Caki2 (cell line): ENCODE measurements around the gene CCN2. TPM values are rescaled to one million over a fixed set of nuclear protein-coding genes. Genes with fewer than 3 reads are reported as not detected.

Source experiments
- DNase-seq: peaks from one replicate; pipeline ENCODE4 v3.0.0-alpha.2; 2015; ENCODE audit warnings: low read depth
- in situ Hi-C: cut with HindIII; loops from 2 replicates; pipeline ENCODE4 v1.10.0; 2016; ENCODE audit warnings: low sequenced_read_pairs, low pct_unique_long_range_greater_than_20kb, mixed read lengths
- total RNA-seq: library from RNA; depleted of rRNA; stranded (reverse); fragments of >200 nt; shearing (Covaris generic); gene quantifications from 2 replicates; pipeline ENCODE4 v1.2.3, GENCODE V29; 2014; ENCODE audit warnings: low replicate concordance

Gene CCN2
- total RNA-seq, 1 experiment from 2014 or later = 157 TPM

DNA sequence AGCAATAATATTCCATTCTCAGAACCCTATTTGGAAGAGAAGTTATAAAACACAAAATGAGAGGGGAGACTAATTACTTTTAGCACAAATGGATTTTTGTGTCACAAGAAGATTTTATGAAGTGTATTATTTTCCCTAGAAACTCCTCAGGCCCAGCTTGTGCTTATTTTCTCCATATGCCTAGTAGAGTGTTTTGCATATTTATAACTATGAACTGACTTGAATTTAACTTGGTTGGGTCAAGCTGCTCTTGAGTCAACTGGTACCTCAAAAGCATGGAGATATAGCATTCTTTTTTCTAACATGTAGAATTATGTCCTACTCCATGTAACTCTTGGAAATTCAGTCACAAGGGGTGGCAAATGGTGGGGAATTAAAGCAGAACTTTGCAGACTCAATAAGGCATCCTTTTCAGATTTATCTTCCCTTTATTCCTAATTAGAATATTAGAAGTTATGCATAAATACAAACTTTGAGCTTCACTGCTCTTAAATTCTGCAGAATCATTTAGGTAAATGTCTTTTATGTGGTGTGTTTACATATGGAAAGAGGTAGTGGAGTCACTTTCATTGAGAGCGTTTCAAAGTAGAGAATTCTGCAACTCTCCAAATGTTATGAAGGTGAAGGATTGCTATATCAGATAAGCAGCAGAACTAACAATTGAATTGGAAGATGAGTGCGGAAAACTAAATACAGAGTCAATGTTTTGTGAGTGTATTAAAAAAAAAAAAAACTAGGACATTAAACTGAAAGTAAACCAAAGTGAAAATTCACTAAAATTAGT, 19.1 kb upstream of the CCN2 start:
- in situ Hi-C loops = no loop called here
- DNase-seq = no peak

DNA sequence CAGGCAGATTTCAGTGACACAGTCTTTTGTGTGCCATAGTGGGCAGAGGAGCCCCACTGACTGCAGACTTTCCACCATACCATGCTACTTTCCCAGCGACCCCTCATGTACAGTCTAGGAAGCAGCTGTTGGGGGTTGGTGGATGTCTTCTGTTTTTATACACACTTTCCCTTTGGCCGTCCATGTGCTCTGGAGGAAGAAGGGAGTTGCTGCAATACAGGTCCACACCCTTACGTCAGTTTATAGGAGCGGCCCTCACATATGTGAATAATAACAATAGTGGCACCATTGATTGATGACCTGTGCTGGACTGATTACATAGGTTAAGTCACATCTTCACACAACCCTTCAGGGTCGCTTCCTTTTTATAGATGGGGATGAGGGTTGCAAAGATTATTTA, 17.5 kb upstream of the CCN2 start:
- DNase-seq = no peak
- in situ Hi-C loops = no loop called here

DNA sequence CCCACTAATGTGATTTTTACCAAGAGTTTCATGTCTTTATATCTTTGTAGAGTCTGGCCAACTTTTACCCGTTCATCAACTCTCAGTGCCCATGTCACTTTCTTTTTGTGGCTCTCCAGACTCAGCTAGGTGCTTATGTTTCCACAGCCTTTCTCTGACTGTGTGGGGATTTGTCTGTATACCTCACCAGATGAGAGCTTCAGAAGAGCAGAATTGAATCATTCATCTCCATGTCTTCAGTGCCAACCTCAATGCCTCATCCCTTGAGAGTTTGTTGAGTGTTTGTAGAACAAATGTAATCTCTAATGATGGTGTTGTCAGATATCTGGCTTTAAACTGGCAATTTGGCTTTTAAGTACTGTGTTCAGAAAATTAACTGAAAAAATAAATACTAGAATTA, 16.8 kb upstream of the CCN2 start:
- no peak for DNase-seq
- in situ Hi-C loops = no loop called here

DNA sequence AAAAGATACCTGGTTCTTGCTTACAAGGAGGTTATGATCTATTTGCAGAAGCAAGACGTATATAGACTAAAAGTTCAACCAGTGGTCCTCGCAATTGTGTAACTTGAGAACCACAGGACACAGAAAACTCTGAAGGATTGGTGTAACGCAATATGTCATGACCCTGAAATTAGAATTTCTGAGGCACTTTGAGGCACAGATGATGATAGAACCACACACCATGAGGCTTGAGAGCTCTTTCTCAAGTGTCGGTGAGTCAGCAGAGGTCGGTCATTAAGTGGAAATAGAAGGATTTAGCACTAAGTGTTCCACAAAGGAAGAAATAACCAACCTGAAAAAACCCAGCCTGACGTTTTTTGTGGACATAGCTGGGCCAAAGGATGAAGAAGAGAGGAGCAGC, 15.3 kb upstream of the CCN2 start:
- no peak for DNase-seq
- in situ Hi-C loops = no loop called here

DNA sequence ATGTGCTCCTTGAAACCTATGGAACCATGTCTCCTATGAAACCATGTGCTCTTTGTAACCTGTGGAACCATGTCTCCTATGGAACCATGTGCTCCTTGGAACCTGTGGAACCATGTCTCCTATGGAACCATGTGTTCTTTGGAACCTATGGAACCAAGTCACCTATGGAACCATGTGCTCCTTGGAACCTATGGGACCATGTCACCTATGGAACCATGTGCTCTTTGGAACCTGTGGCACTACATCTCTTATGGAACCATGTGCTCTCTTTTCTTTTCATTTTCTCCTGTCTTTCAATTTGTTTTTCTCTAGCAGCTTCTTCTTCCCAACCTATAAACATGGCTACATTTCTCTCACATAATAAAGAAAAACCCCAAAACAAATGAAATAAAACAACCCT, 11.9 kb upstream of the CCN2 start:
- DNase-seq = no peak
- in situ Hi-C loops = no loop called here

DNA sequence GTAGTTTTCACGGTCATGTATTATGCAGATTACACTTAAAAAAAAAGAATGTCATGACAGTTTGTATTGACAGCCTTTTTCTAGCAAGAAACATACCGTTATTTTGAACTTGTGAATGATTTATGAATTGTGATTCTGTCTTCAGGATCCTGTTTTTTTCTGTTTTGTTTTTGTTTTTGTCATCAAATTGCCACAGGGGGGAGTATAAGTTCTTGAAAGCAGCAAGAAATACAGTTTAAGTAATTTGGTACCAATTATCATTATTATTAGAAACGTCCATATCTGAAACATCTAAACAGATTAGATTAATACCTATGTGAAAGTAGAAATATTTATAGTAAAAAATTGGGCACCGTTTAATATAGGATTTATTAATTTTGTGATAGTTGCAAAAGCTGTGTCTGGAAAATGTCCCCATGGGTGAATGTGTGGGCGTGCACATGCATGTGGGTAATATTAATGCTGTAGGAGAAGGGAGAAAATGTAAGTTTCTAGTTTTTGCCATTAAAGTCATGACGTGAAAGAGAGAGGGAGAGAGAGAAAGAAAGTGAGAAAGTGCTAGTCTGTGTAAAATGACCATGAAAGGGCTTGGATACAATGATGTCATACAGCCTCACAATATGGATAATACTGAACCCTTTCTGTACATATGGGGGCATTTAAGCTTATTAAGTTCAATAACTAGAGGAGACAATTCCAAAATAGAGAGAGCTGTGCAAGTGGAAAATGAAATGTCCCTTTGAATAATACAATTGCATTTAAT, 9.4 kb upstream of the CCN2 start:
- DNase-seq = no peak
- in situ Hi-C loops = no loop called here

DNA sequence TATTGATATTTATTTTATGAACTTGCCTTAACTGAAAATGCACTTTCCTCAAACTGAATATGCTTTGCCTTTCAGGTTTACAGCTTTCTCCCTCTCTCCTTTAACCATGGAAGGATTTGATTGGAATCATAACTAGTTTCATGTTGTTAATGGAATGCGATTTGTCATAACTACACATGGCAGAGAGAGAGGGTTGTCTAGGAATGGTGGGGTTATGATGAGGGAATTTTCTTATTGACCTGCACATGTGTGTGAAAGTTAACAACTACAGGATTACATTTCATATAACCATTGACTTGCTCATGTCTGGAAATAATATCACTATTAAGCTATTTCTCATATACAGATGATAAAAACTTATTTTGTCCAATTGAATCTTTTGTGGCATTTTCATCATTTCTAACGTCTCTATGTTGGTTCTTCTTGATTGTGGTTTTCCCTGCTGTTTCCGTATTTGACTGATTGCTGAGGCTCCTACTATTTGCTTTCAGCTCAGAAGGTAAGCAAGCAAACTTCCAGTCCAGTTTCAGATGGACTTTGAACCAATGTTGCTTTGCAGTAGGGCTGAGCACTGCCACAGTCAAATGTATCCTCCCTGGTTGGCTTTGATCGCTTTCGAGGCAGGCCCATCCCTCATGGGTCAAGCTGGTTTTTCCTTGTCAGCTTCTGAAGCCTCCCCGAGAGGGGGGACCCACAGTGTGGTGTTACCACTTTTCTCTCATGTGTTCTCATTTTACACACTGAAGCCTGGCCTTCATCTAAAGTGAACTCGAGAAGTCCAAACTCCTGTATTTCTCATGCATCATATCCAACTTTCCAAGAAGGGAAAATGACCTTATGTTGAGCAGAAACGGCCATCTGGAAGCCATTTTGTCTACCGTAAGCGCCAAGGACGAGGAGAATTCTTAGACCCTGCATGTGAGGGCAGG, 7.6 kb upstream of the CCN2 start:
- in situ Hi-C loops = no loop called here
- no peak for DNase-seq

DNA sequence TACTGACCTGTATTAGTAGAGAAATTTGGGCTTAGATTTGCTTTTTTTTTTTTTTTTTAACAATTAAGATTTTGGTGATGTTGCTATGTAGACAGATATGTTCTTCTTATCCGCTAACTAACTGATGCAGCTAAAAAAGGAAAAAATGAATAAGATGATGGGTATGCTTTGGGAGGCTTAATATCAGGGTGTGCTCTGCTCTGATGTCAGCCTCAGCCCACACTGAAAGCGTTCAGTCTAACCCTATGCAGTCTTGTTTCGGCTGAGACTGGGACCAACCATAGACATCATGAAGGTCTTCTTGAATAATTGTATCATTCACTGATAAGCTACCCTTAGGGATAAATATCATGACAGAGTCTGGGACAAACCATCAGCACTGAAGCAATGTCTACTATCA, 6.9 kb upstream of the CCN2 start:
- DNase-seq = no peak
- in situ Hi-C loops = no loop called here

DNA sequence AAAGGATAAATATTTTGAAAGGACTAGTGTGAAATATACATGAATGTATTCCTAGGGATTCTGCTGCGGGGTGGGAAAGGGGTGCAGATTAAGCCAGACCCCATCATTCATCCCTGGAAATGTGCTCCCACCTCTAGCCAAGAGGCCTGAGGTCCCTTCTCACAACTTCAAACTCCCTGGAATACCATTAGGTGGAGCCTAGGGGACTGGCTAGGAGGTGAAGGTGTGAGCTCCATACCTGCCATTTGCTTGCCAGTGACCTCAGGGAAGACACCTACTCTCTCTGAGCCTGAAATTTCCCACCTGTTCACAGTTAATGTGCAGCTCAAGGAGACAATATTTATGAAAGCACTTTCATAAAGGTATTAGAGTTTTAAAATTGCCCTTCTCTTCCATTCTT, 4.7 kb upstream of the CCN2 start:
- in situ Hi-C loops = no loop called here
- no peak for DNase-seq

DNA sequence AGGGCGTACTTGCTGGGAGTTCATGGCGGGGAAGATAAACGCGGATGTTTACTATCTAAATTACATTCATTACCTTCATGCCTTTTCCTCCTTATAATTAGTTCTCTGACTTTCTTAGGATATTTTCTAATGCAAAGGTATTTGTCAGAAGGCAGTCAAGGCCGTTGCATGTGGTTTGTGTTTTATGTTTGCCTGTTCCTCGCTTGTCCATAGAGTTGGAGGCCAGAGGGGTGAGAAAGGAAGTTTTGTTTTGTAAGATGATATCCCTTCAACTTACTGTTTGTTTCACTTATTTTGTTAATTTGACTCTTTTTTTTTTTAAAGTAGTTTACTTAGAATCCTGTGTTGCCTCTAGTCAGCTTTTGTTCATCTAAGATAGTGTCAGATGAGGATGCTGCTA, 4.0 kb upstream of the CCN2 start:
- in situ Hi-C loops = no loop called here

DNA sequence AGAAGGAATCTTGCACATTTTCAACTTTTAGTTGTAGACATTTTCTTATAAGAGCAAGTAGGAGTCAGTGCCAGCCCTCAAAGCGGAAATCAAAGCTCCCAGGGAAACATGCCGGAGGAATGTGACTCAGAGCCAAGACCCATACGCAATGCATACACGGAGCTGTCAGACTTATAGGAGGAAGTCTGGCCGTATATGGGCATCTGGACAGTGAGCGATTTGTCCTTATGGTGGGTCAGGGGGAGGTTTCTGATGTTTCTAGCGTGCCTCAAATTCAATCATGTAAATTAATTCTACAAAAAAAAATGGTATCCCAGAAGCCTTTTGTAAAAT, 3.6 kb upstream of the CCN2 start:
- in situ Hi-C loops = no loop called here
- DNase-seq = peak; percentile 57

More for the DNA sequence above, 4.0 kb upstream of the CCN2 start:
- DNase-seq = no peak

DNA sequence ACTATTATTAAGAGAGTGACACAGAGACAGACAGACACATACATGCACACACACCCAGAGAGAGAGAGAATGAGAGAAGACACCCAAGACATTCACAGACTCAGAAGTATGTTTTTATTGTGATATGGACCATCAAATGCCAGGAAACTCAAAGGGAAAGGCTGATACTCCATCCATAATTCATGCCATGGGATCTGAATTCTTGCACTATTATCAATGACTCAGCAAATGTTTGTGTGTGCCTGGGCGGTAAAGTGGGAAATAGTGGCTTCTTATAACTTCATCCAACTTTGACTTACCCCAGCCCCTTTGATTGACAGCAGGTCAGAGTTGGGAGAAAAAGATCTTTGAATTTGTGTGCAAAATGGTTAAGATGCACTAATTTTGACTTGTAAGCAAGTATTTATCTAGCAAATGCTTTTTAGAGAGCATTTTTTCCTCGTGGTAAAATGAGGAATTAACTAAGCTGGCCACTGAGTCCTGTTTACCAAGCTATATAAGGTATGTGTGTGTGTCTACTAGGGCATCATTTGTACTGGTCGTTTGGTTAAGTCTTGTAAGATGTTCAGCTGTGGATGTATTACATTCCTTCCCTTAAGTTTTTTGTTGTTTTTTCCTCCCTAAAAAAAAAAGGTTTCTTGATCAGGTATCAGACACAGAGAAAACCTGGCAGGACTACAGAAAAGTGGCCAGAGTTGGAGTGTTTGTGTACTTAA, 3.0 kb upstream of the CCN2 start:
- DNase-seq = peak; percentile 69
- in situ Hi-C loops = no loop called here

DNA sequence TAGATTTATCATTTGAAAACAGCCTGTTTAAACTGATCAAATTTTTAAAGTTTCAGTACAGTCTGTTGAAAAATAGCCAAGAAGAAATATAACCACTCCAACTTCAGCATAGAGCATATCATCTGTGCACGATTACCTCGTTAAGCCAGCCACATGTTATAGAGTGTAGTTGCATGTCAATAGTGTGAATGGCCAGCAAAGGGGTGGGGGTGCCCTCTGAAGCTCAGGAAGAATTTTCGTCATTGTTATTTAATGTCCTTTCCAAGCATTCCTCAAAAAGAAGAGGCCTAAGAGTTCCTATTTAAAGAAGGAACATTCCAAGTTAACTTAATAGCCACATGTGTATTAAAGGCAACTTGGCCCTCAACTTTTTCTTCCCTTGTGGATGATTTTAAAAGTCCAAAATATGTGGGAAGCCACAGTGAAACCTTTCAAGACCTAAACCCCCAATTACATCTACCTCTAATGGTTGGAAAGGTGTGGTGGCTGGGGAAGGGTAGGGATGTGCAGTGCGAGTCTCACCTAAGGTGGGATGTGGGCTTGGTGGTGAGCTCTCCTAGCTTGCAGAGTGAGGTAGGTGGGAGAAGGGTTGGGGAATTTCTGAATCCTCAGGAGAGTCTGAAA, 1.8 kb upstream of the CCN2 start:
- in situ Hi-C loops = no loop called here
- DNase-seq = no peak

DNA sequence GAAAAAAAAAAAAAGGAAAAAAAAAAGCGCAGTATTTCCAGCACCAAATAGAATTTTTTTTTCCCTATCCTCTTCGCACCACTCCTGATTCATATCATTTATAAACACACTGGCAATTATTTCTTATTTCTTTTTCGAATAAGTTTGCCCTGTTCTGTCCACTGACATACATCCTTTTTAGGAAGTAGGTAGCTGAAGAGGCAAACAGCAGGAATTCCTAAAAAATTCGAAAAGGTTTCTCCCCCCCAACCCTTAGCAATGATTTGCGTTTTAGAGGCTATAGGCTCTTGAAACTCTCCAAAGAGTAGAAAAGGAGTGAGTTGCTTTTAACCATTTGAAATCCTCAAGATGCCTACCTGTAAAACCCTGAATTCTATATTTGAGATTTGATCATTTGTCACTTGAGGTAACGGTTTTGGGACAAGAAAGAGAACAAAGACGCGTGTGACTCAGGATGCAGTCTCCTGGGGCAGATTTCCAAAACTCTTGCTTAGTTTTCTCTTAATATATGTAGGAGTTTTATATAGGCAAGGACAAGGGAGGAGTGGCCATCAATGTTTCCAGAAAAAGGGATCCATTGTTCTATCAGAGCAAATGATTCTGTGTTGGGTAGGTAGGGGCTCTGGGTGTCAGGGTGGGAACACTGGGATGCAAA, 531 bp upstream of the CCN2 start:
- DNase-seq = no peak
- in situ Hi-C loops = no loop called here

DNA sequence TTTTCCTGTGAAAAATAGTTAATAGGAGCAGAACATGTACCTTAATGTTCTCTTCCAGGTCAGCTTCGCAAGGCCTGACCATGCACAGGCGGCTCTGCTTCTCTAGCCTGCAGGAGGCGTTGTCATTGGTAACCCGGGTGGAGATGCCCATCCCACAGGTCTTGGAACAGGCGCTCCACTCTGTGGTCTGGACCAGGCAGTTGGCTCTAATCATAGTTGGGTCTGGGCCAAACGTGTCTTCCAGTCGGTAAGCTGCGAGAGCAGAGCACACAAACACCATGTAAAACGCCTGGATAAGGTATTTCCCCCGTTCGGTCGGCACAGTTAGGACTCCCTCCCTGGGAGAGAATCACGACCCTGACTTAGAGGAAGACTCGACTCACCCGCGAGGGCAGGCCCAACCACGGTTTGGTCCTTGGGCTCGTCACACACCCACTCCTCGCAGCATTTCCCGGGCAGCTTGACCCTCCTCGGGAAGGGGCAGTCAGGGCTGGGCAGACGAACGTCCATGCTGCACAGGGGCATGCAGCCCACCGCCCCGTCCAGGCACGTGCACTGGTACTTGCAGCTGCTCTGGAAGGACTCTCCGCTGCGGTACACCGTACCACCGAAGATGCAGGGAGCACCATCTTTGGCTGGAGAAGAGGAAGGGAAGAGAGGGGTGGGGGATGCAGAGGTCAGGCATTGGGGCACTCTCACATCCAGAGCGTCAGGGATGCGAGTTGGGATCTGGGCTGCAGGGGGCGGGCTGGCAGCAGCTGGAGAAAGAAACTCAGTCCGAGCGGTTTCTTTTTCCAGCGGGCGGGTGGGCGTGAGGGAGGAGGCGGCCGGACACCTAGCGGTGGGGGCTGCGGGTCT, 1.0 kb downstream of the CCN2 start:
- peak; percentile 83 for DNase-seq
- in situ Hi-C loops = no loop called here

DNA sequence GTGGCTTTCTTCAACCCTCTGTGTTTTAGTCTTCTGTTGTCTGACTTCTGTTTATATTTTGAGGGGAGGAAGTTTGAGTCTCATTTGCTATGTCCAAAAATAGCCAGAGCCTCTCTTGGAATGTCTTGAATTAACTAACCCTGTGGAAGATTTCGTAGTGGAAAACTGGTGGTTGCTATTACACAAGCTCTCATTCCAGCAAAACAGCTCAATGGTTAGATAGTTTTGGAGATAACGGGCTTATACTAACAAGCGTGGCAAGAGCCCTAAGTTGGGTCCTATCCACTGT, 1.6 kb downstream of the CCN2 start:
- in situ Hi-C loops = no loop called here
- DNase-seq = no peak
